ENCODE results near the gene MND1. TPM values are rescaled to one million over a fixed set of nuclear protein-coding genes. Genes with fewer than 3 reads are reported as not detected.

The MND1 gene
- total RNA-seq, 2 donors from 2014 or later = 15.4 to 30.3 TPM

DNA sequence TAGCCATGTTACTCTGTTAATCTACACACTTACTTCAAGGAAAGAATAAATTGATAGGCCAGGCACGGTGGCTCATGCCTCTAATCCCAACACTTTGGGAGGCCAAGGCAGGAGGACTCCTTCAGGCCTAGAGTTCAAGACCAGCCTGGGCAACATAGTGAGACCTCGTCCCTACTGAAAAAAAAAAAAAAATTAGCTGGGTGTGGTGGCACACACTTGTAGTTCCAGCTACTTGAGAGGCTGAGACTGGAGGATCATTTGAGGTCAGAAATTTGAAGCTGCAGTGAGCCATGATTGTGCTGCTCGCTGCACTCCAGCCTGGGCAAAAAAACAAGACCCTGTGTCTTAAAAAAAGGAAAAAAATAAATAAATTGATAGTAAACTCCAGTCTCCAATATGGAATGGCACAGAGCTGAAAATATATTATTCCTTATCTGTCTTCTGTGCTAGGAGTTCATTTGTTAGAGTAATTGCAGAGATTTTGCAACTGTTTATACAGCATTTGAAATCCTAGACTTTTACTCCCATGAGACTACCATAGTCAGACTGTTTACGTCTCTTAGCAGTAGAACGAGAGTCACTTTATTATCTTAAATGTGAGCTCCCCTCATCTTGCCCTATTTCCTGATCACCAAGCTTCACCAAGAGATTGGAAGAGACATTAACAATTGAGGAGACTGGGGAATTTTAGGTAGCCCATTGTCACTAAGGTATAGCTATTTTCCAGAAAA is 102.9 kb downstream of the MND1 start:
- Mint-ChIP-seq H3K27me3 (ENCODE audit: insufficient read depth) (peaks cover 5% of the 10 kb centered on the region), H3K4me1 (peaks cover 8% of the 10 kb centered on the region), H3K9me3 (no peaks in the 10 kb centered on the region), H3K27ac (no peak overlapping the region), H3K4me3 (no peak overlapping the region), H3K36me3 (ENCODE audit: low read depth) (no peaks in the 10 kb centered on the region)
- no peak overlapping the region for H3K27ac ChIP-seq (ENCODE audit: low read depth, low read length)
- no peak for DNase-seq
- H3K27me3 ChIP-seq (ENCODE audit: control insufficient read depth, insufficient read depth, low read length, poor library complexity, severe bottlenecking) = no peaks in the 10 kb centered on the region
- no peaks in the 10 kb centered on the region for H3K9me3 ChIP-seq (ENCODE audit: control insufficient read depth, low read length)
- WGBS, 2 experiments (ENCODE audit: insufficient coverage in 1 of 2, insufficient read length in 1 of 2) = 94 to 98% methylated on average over 2 to 5 of the region's 5 CpGs
- TF ChIP-seq, protein P1, sequence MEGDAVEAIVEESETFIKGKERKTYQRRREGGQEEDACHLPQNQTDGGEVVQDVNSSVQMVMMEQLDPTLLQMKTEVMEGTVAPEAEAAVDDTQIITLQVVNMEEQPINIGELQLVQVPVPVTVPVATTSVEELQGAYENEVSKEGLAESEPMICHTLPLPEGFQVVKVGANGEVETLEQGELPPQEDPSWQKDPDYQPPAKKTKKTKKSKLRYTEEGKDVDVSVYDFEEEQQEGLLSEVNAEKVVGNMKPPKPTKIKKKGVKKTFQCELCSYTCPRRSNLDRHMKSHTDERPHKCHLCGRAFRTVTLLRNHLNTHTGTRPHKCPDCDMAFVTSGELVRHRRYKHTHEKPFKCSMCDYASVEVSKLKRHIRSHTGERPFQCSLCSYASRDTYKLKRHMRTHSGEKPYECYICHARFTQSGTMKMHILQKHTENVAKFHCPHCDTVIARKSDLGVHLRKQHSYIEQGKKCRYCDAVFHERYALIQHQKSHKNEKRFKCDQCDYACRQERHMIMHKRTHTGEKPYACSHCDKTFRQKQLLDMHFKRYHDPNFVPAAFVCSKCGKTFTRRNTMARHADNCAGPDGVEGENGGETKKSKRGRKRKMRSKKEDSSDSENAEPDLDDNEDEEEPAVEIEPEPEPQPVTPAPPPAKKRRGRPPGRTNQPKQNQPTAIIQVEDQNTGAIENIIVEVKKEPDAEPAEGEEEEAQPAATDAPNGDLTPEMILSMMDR (conservative IDR thresholded peaks at IDR 0.05) = no peak
- no peaks in the 10 kb centered on the region for H3K4me1 ChIP-seq (ENCODE audit: control insufficient read depth, insufficient read depth, low read length)
- H3K36me3 ChIP-seq (ENCODE audit: control insufficient read depth, insufficient read depth, low read length) = no peaks in the 10 kb centered on the region
- no peak overlapping the region for H3K9ac ChIP-seq (ENCODE audit: extremely low read depth, low read length, poor library complexity, severe bottlenecking)
- H3K4me3 ChIP-seq (ENCODE audit: low read length) = no peak overlapping the region

- Histone ChIP-seq H3K4me3 (ENCODE audit: low read length) (no peak overlapping the region), H3K9me3 (ENCODE audit: control insufficient read depth, low read length) (no peaks in the 10 kb centered on the region), H3K36me3 (ENCODE audit: control insufficient read depth, insufficient read depth, low read length) (no peaks in the 10 kb centered on the region), H3K27me3 (ENCODE audit: control insufficient read depth, insufficient read depth, low read length, poor library complexity, severe bottlenecking) (no peaks in the 10 kb centered on the region), H3K9ac (ENCODE audit: extremely low read depth, low read length, poor library complexity, severe bottlenecking) (no peak overlapping the region), H3K4me1 (ENCODE audit: control insufficient read depth, insufficient read depth, low read length) (peaks cover 5% of the 10 kb centered on the region), H3K27ac (ENCODE audit: low read depth, low read length) (no peak overlapping the region)
- 70 to 82% methylated on average over 5 to 10 of the region's 10 CpGs for WGBS, 2 experiments (ENCODE audit: insufficient coverage in 1 of 2, insufficient read length in 1 of 2)
- Mint-ChIP-seq H3K9me3 (no peaks in the 10 kb centered on the region), H3K4me3 (no peak overlapping the region), H3K27ac (no peak overlapping the region), H3K36me3 (ENCODE audit: low read depth) (no peaks in the 10 kb centered on the region), H3K27me3 (ENCODE audit: insufficient read depth) (peaks cover 5% of the 10 kb centered on the region), H3K4me1 (peaks cover 14% of the 10 kb centered on the region)
- TF ChIP-seq, protein P1 (conservative IDR thresholded peaks at IDR 0.05) = no peak
- no peak for DNase-seq
Observed at GRCh38 chr4:153448003-153448731, 103.7 kb downstream of the MND1 start.

DNA sequence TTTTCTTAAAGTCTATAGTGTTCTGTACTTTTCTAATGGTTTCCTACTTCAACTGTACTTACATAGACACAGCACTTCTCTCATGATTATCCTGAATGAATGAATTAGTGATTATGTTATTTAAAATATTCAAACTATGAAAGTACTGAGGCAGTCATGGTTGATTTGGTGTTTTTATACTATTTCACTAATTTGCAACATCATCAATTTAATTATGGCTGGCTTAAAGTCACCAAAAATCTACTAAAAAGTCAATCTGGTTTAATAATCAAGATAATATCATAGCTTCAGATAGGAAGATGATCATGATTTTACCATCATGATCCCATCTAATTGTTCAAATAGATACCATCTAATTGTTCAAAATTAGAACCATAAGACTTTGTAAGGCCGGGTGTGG is 104.8 kb downstream of the MND1 start:
- no peak overlapping the region for H3K27ac ChIP-seq (ENCODE audit: low read depth, low read length)
- WGBS, 2 experiments (ENCODE audit: insufficient coverage in 1 of 2, insufficient read length in 1 of 2) = 93 to 100% methylated on average over 1 of the region's 1 CpG
- Mint-ChIP-seq H3K4me1 (peaks cover 14% of the 10 kb centered on the region), H3K36me3 (ENCODE audit: low read depth) (no peaks in the 10 kb centered on the region), H3K27me3 (ENCODE audit: insufficient read depth) (peaks cover 7% of the 10 kb centered on the region), H3K4me3 (no peak overlapping the region), H3K9me3 (no peaks in the 10 kb centered on the region), H3K27ac (no peak overlapping the region)
- H3K27me3 ChIP-seq (ENCODE audit: control insufficient read depth, insufficient read depth, low read length, poor library complexity, severe bottlenecking) = no peaks in the 10 kb centered on the region
- no peak overlapping the region for H3K4me3 ChIP-seq (ENCODE audit: low read length)
- TF ChIP-seq, protein P1 (conservative IDR thresholded peaks at IDR 0.05) = no peak
- no peak for DNase-seq
- no peaks in the 10 kb centered on the region for H3K36me3 ChIP-seq (ENCODE audit: control insufficient read depth, insufficient read depth, low read length)
- H3K4me1 ChIP-seq (ENCODE audit: control insufficient read depth, insufficient read depth, low read length) = peaks cover 5% of the 10 kb centered on the region
- H3K9me3 ChIP-seq (ENCODE audit: control insufficient read depth, low read length) = no peaks in the 10 kb centered on the region
- no peak overlapping the region for H3K9ac ChIP-seq (ENCODE audit: extremely low read depth, low read length, poor library complexity, severe bottlenecking)
